H9 (cell line): ENCODE results near the gene MDGA2. TPM values are rescaled to one million over a fixed set of nuclear protein-coding genes. Genes with fewer than 3 reads are reported as not detected.

Experiments used
- DNase-seq: peaks from one replicate; pipeline ENCODE4 v3.0.0-alpha.2; 2017
- H2AFZ ChIP-seq: one replicate; pipeline ENCODE4 v1.6.1; 2013; ENCODE audit warnings: mild to moderate bottlenecking, low read length, control low read depth, moderate library complexity
- H2AK5ac ChIP-seq: 2 replicates; pipeline ENCODE4 v1.6.1; 2013; ENCODE audit warnings: low read length, control low read depth, mixed read lengths; ENCODE audit not compliant: insufficient read length
- H2BK120ac ChIP-seq: one replicate; pipeline ENCODE4 v1.6.1; 2013; ENCODE audit warnings: low read depth, mild to moderate bottlenecking, low read length, control low read depth, inconsistent platforms; ENCODE audit not compliant: poor library complexity, severe bottlenecking
- H2BK12ac ChIP-seq: 2 replicates; pipeline ENCODE4 v1.6.1; 2013; ENCODE audit warnings: low read length, control low read depth, mixed read lengths, low read depth; ENCODE audit not compliant: insufficient read length
- H2BK15ac ChIP-seq: 2 replicates; pipeline ENCODE4 v1.6.1; 2013; ENCODE audit warnings: low read depth, low read length, control low read depth
- H2BK20ac ChIP-seq: one replicate; pipeline ENCODE4 v1.6.1; 2013; ENCODE audit warnings: low read depth, mild to moderate bottlenecking, low read length, control low read depth, inconsistent platforms; ENCODE audit not compliant: poor library complexity, severe bottlenecking
- H2BK5ac ChIP-seq: 2 replicates; pipeline ENCODE4 v1.6.1; 2013; ENCODE audit warnings: low read length, control low read depth, mixed read lengths; ENCODE audit not compliant: insufficient read length
- H3K14ac ChIP-seq: 2 replicates; pipeline ENCODE4 v1.6.1; 2013; ENCODE audit warnings: low read length, control low read depth; ENCODE audit not compliant: insufficient read depth
- H3K18ac ChIP-seq: 2 replicates; pipeline ENCODE4 v1.6.1; 2013; ENCODE audit warnings: low read depth, mild to moderate bottlenecking, mixed read lengths, low read length, control low read depth; ENCODE audit not compliant: insufficient read length
- H3K23ac ChIP-seq: 2 replicates; pipeline ENCODE4 v1.6.1; 2013; ENCODE audit warnings: low read length, control low read depth, mixed read lengths, low read depth; ENCODE audit not compliant: insufficient read length
- H3K23me2 ChIP-seq: 2 replicates; pipeline ENCODE4 v1.6.1; 2013; ENCODE audit warnings: low read depth, mild to moderate bottlenecking, mixed read lengths, low read length, control low read depth; ENCODE audit not compliant: insufficient read length, poor library complexity, severe bottlenecking
- H3K27ac ChIP-seq: 2 replicates; pipeline ENCODE4 v1.5.1; 2013; ENCODE audit warnings: low read length, control low read depth, mixed read lengths, low read depth; ENCODE audit not compliant: insufficient read length
- H3K27me3 ChIP-seq: 2 replicates; pipeline ENCODE4 v1.6.1; 2013; ENCODE audit warnings: low read length, control low read depth, inconsistent platforms; ENCODE audit not compliant: insufficient read depth
- H3K4ac ChIP-seq: 2 replicates; pipeline ENCODE4 v1.6.1; 2013; ENCODE audit warnings: low read depth, mild to moderate bottlenecking, control low read depth, inconsistent platforms, low read length, moderate library complexity
- H3K4me1 ChIP-seq: 2 replicates; pipeline ENCODE4 v1.6.1; 2013; ENCODE audit warnings: low read length, control low read depth, inconsistent platforms; ENCODE audit not compliant: insufficient read depth
- H3K4me2 ChIP-seq: 2 replicates; pipeline ENCODE4 v1.6.1; 2013; ENCODE audit warnings: low read length, control low read depth, mixed read lengths; ENCODE audit not compliant: insufficient read length, insufficient read depth
- H3K56ac ChIP-seq: 2 replicates; pipeline ENCODE4 v1.6.1; 2013; ENCODE audit warnings: low read depth, mild to moderate bottlenecking, mixed read lengths, low read length, control low read depth; ENCODE audit not compliant: insufficient read length
- H3K79me1 ChIP-seq: 2 replicates; pipeline ENCODE4 v1.6.1; 2013; ENCODE audit warnings: low read depth, mild to moderate bottlenecking, moderate library complexity, low read length, control low read depth, inconsistent platforms; ENCODE audit not compliant: insufficient read depth, poor library complexity, severe bottlenecking
- H3K79me2 ChIP-seq: 2 replicates; pipeline ENCODE4 v1.6.1; 2013; ENCODE audit warnings: low read length, control low read depth, inconsistent platforms; ENCODE audit not compliant: insufficient read depth
- H3K9ac ChIP-seq: 2 replicates; pipeline ENCODE4 v1.6.1; 2013; ENCODE audit warnings: low read length, control low read depth, mixed read lengths; ENCODE audit not compliant: insufficient read length; ENCODE audit errors: extremely low read depth
- H3K9me3 ChIP-seq: one replicate; pipeline ENCODE4 v1.6.1; 2013; ENCODE audit warnings: low read depth, low read length, inconsistent platforms; ENCODE audit not compliant: control insufficient read depth
- H3T11ph ChIP-seq: one replicate; pipeline ENCODE4 v1.6.1; 2013; ENCODE audit warnings: mild to moderate bottlenecking, low read length, control low read depth, inconsistent platforms
- H4K20me1 ChIP-seq: one replicate; pipeline ENCODE4 v1.6.1; 2013; ENCODE audit not compliant: control insufficient read depth, insufficient read length, insufficient read depth
- H4K5ac ChIP-seq: 2 replicates; pipeline ENCODE4 v1.6.1; 2013; ENCODE audit warnings: low read depth, mild to moderate bottlenecking, mixed read lengths, low read length, control low read depth; ENCODE audit not compliant: insufficient read length
- H4K8ac ChIP-seq: replicated peaks from 2 replicates; pipeline ENCODE4 v1.6.1; 2013; ENCODE audit warnings: low read length, control low read depth, mixed read lengths, low read depth; ENCODE audit not compliant: insufficient read length
- H4K91ac ChIP-seq: 2 replicates; pipeline ENCODE4 v1.6.1; 2013; ENCODE audit warnings: low read depth, mild to moderate bottlenecking, moderate library complexity, mixed read lengths, low read length, control low read depth; ENCODE audit not compliant: insufficient read length
- H3K27ac Mint-ChIP-seq, 3 experiments: 2 replicates in 2 of 3; 3 replicates in 1 of 3; pipeline ENCODE4 v1.8.0; 2020 to 2021; ENCODE audit warnings: mixed read lengths in 3 of 3, mild to moderate bottlenecking in 1 of 3, moderate library complexity in 1 of 3
- H3K27me3 Mint-ChIP-seq: 2 replicates; pipeline ENCODE4 v1.8.0; 2021; ENCODE audit warnings: low read depth, mild to moderate bottlenecking, moderate library complexity, mixed read lengths
- H3K36me3 Mint-ChIP-seq, 3 experiments: 2 replicates in 2 of 3; 3 replicates in 1 of 3; pipeline ENCODE4 v1.8.0; 2020 to 2021; ENCODE audit warnings: low read depth in 3 of 3, mixed read lengths in 3 of 3; ENCODE audit not compliant: insufficient read depth in 1 of 3
- H3K4me1 Mint-ChIP-seq, 2 experiments: 2 replicates each; pipeline ENCODE4 v1.8.0; 2020; ENCODE audit warnings: mixed read lengths in 2 of 2
- H3K4me3 Mint-ChIP-seq, 2 experiments: 2 replicates in 1 of 2; 3 replicates in 1 of 2; pipeline ENCODE4 v1.8.0; 2020 to 2021; ENCODE audit warnings: mild to moderate bottlenecking in 2 of 2, mixed read lengths in 2 of 2, moderate library complexity in 1 of 2
- H3K9me3 Mint-ChIP-seq, 2 experiments: 2 replicates in 1 of 2; 3 replicates in 1 of 2; pipeline ENCODE4 v1.8.0; 2020; ENCODE audit warnings: mild to moderate bottlenecking in 2 of 2, mixed read lengths in 2 of 2, moderate library complexity in 1 of 2
- CTCF ChIP-seq: fragments of 200-600 bp; sonication (generic); conservative IDR thresholded peaks from 3 replicates; pipeline ENCODE4 v1.8.0; 2021; ENCODE audit warnings: antibody characterized with exemption, mild to moderate bottlenecking
- WGBS: extraction: QIAGEN DNeasy Blood & Tissue Kit; methylation state at CpG from one replicate; pipeline ENCODE4 v1.1.7; 2013; ENCODE audit warnings: missing lambda C conversion rate, low lambda C conversion rate, mixed read lengths; ENCODE audit not compliant: insufficient read length; ENCODE audit errors: extremely low coverage; 5-methylcytosine and 5-hydroxymethylcytosine counted together
- total RNA-seq: library from RNA; stranded (reverse); gene quantifications from 2 replicates; pipeline ENCODE4 v1.2.1, GENCODE V29; 2021

Gene MDGA2
- total RNA-seq, 1 experiment from 2014 or later = 1.9 TPM

- Mint-ChIP-seq H3K4me1 (peaks cover 29 to 30% of the 10 kb centered on the region in 2 experiments), H3K4me3 (no peak overlapping the region), H3K27me3 (no peaks in the 10 kb centered on the region), H3K36me3 (peaks cover 6 to 17% (median 12%) of the 10 kb centered on the region in 3 experiments; a peak in 6 of 7 replicates), H3K27ac (no peak overlapping the region), H3K9me3 (peaks cover 6 to 17% of the 10 kb centered on the region in 2 experiments; a peak in 4 of 5 replicates)
- H3K4me2 ChIP-seq = no peak overlapping the region
- H3K56ac ChIP-seq = no peak overlapping the region
- DNase-seq = no peak
- H4K8ac ChIP-seq = no peak overlapping the region
- no peak overlapping the region for H3K27ac ChIP-seq
- no peak overlapping the region for H2AK5ac ChIP-seq
- H4K5ac ChIP-seq = no peak overlapping the region
- WGBS = no CpG with 5 or more reads among the region's 4 CpGs
- H4K91ac ChIP-seq = no peak overlapping the region
- H3K79me1 ChIP-seq = no peaks in the 10 kb centered on the region
- H4K20me1 ChIP-seq = no peaks in the 10 kb centered on the region
- H3K4ac ChIP-seq = no peak overlapping the region
- no peak overlapping the region for H3K14ac ChIP-seq
- no peaks in the 10 kb centered on the region for H3K27me3 ChIP-seq
- no peak overlapping the region for H3K9ac ChIP-seq
- H2BK20ac ChIP-seq = no peak overlapping the region
- no peaks in the 10 kb centered on the region for H3K9me3 ChIP-seq
- H3K4me1 ChIP-seq = peaks cover 9% of the 10 kb centered on the region; the same call in 1 of the 2 replicates
- no peak overlapping the region for H3K23ac ChIP-seq
- no peak overlapping the region for H2BK5ac ChIP-seq
- no peak overlapping the region for H2BK120ac ChIP-seq
- no peak overlapping the region for H2AFZ ChIP-seq
- no peak for TF ChIP-seq CTCF
- no peak overlapping the region for H2BK12ac ChIP-seq
- no peak overlapping the region for H2BK15ac ChIP-seq
- H3K18ac ChIP-seq = no peak overlapping the region
- H3K79me2 ChIP-seq = no peaks in the 10 kb centered on the region
- no peaks in the 10 kb centered on the region for H3K23me2 ChIP-seq
- H3T11ph ChIP-seq = no peak overlapping the region
These were observed 322.2 kb downstream of the MDGA2 start for GRCh38 chr14:47353186-47353585.
